Measurements from ENCODE around the gene ZBTB7B. TPM values are rescaled to one million over a fixed set of nuclear protein-coding genes. Genes with fewer than 3 reads are reported as not detected.

ZBTB7B gene
- total and polyA plus RNA-seq, 2 experiments from 2014 or later: 2.3 to 27.0 TPM

DNA sequence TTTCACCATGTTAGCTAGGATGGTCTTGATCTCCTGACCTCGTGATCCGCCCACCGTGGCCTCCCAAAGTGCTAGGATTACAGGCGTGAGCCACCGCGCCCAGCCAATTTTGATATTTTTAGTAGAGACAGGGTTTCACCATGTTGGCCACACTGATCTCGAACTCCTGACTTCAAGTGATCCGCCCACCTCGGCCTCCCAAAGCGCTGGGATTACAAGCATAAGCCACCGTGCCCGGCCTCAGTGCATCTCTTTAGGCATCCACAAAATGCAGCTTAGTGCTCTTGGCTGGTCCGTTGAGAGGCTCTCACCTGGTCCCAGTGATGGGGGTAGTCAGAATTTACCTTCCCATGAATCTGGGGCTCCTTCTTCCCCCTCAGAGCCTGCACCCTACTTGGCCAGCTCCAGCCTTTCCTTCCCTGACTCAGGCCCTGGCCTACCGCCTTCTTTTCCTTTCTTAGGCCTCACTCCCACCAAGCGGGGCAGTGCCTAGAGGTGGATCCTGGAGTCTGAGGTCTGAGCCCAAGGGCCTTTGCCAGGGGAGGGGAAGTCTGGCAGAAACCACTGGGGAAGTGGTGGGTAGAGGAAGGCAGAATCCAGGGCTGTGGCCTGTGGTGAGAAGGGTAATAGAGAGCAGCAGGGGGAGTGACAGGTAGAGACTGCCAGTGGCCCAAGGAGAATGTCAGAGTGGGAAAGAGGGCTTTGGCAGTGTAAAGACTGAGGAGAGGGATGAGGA lies 5.5 kb upstream of the ZBTB7B start:
- no peak overlapping the region for H3K4me2 ChIP-seq (ENCODE audit: unreplicated experiment)
- no peaks in the 10 kb centered on the region for H3K27me3 ChIP-seq (replicated peaks; ENCODE audit: insufficient read depth)
- H3F3A ChIP-seq (ENCODE audit: insufficient read depth): peaks cover 5% of the 10 kb centered on the region; the same call in 1 of the 2 replicates
- peaks cover 10% of the 10 kb centered on the region for H3K4me1 ChIP-seq (ENCODE audit: insufficient read depth)
- H3K9me2 ChIP-seq (ENCODE audit: insufficient read depth): no peaks in the 10 kb centered on the region
- in situ Hi-C loops (cut with MboI): no loop called here
- TF ChIP-seq EZH2 (IDR thresholded peaks at IDR 0.05; ENCODE audit: insufficient read depth, poor library complexity, severe bottlenecking) (no peak), EZH2phosphoT487 (IDR thresholded peaks at IDR 0.05; ENCODE audit: insufficient read depth, low read depth) (no peak)
- no peak overlapping the region for H3K27ac ChIP-seq
- no peak overlapping the region for H3K4me3 ChIP-seq
- H3K9me3 ChIP-seq (ENCODE audit: low read depth): no peaks in the 10 kb centered on the region
- 92 to 96% methylated on average over 15 of the region's 15 CpGs for WGBS, 2 experiments (ENCODE audit: low coverage in 1 of 2, low lambda C conversion rate in 2 of 2, missing lambda C conversion rate in 2 of 2)
- H3K79me2 ChIP-seq (ENCODE audit: insufficient read depth): no peaks in the 10 kb centered on the region
- H3K9ac ChIP-seq: no peak overlapping the region
- H3K36me3 ChIP-seq (ENCODE audit: low read depth): no peaks in the 10 kb centered on the region
- H2AFZ ChIP-seq: no peak overlapping the region
- DNase-seq: no peak
- H4K20me1 ChIP-seq (ENCODE audit: insufficient read depth): no peaks in the 10 kb centered on the region

DNA sequence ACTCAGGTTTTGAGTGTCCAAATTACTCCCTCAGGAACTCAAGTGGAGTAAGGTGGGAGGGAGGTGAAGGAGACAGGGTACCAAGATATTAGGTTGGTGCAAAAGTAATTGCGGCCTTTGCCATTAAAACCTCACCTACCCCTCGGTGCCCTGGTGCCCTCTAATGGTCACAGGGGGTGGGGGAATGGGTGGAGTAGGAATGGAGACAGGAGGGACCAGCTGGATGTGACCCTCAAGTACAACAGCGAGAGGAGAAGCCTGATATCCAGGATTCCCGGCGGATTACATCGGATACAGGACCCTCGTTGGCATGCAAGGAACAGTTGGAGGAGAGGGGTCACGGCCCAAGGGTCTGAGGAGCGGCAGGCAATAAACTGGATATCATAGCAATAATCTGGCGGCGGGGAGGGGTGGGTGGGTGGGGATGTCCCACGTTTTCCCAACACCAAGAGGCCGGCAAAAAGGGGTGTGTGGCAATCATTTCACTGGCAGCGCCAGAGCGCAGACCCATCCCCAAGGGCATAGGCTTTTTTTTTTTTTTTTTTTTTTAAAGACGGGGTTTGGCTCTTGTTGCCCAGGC lies 4.3 kb upstream of the ZBTB7B start:
- TF ChIP-seq EZH2phosphoT487 (IDR thresholded peaks at IDR 0.05; ENCODE audit: insufficient read depth, low read depth) (no peak), EZH2 (IDR thresholded peaks at IDR 0.05; ENCODE audit: insufficient read depth, poor library complexity, severe bottlenecking) (no peak)
- WGBS, 2 experiments (ENCODE audit: low coverage in 1 of 2, low lambda C conversion rate in 2 of 2, missing lambda C conversion rate in 2 of 2): 75 to 79% methylated on average over 15 to 16 of the region's 16 CpGs
- in situ Hi-C loops (cut with MboI): no loop called here
- no peaks in the 10 kb centered on the region for H3K36me3 ChIP-seq (ENCODE audit: low read depth)
- H4K20me1 ChIP-seq (ENCODE audit: insufficient read depth): no peaks in the 10 kb centered on the region
- peaks cover 10% of the 10 kb centered on the region for H3K4me1 ChIP-seq (ENCODE audit: insufficient read depth)
- H3K9ac ChIP-seq: no peak overlapping the region
- H3K27ac ChIP-seq: no peak overlapping the region
- DNase-seq: no peak
- peaks cover 6% of the 10 kb centered on the region for H3K79me2 ChIP-seq (ENCODE audit: insufficient read depth)
- H2AFZ ChIP-seq: no peak overlapping the region
- H3K9me3 ChIP-seq (ENCODE audit: low read depth): no peaks in the 10 kb centered on the region
- no peaks in the 10 kb centered on the region for H3K27me3 ChIP-seq (replicated peaks; ENCODE audit: insufficient read depth)
- no peaks in the 10 kb centered on the region for H3K9me2 ChIP-seq (ENCODE audit: insufficient read depth)
- no peak overlapping the region for H3K4me2 ChIP-seq (ENCODE audit: unreplicated experiment)
- H3K4me3 ChIP-seq: no peak overlapping the region
- peaks cover 5% of the 10 kb centered on the region; the same call in 1 of the 2 replicates for H3F3A ChIP-seq (ENCODE audit: insufficient read depth)

DNA sequence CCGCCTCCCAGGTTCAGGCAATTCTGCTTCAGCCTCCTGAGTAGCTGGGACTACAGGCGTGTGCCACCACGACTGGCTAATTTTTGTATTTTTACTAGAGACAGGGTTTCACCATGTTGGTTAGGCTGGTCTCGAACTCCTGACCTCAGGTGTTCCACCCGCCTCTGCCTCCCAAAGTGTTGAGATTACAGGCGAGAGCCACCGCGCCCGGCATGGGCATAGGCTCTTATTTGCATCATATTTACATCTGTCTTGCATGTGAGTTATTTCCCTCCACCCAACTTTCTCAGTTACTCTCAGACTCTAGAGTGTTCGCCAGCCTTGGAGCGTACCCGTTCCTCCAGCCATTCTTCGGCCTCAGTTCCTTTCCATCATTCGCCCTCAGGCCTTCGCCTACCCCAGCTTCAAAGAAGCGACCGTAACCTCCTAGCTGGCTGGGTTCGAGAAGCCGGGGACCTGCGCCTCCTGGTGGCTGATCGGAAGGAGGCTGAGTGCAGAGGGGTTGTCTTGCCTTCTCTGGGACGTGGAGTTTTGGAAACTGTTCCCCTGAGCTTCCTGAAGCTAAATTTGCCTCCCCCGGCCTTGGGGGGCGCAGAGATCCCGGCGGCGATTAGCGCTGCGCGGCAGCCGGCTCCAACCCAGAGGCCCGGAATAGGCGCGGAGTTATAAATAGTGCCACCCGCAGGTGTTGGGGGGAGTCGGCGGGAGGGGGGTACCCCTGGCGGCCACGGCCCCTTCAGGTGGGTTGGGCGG lies 3.6 kb upstream of the ZBTB7B start:
- Histone ChIP-seq H3K4me3 (peak overlapping the region; percentile 63), H3K36me3 (ENCODE audit: low read depth) (no peaks in the 10 kb centered on the region), H4K20me1 (ENCODE audit: insufficient read depth) (no peaks in the 10 kb centered on the region), H3K4me1 (ENCODE audit: insufficient read depth) (peaks cover 10% of the 10 kb centered on the region), H2AFZ (peak overlapping the region; percentile 76), H3K27me3 (replicated peaks; ENCODE audit: insufficient read depth) (no peaks in the 10 kb centered on the region), H3K9me2 (ENCODE audit: insufficient read depth) (no peaks in the 10 kb centered on the region), H3K9me3 (ENCODE audit: low read depth) (no peaks in the 10 kb centered on the region), H3K4me2 (ENCODE audit: unreplicated experiment) (peak overlapping the region; percentile 79), H3F3A (ENCODE audit: insufficient read depth) (peaks cover 5% of the 10 kb centered on the region; the same call in 1 of the 2 replicates), H3K9ac (peak overlapping the region; percentile 43), H3K79me2 (ENCODE audit: insufficient read depth) (peaks cover 13% of the 10 kb centered on the region), H3K27ac (no peak overlapping the region; the same call in 1 of the 2 replicates)
- peak; percentile 81 for DNase-seq
- TF ChIP-seq EZH2phosphoT487 (IDR thresholded peaks at IDR 0.05; ENCODE audit: insufficient read depth, low read depth): no peak
- in situ Hi-C loops (cut with MboI): no loop called here
- 12 to 15% methylated on average over 34 to 38 of the region's 40 CpGs for WGBS, 2 experiments (ENCODE audit: low coverage in 1 of 2, low lambda C conversion rate in 2 of 2, missing lambda C conversion rate in 2 of 2)

DNA sequence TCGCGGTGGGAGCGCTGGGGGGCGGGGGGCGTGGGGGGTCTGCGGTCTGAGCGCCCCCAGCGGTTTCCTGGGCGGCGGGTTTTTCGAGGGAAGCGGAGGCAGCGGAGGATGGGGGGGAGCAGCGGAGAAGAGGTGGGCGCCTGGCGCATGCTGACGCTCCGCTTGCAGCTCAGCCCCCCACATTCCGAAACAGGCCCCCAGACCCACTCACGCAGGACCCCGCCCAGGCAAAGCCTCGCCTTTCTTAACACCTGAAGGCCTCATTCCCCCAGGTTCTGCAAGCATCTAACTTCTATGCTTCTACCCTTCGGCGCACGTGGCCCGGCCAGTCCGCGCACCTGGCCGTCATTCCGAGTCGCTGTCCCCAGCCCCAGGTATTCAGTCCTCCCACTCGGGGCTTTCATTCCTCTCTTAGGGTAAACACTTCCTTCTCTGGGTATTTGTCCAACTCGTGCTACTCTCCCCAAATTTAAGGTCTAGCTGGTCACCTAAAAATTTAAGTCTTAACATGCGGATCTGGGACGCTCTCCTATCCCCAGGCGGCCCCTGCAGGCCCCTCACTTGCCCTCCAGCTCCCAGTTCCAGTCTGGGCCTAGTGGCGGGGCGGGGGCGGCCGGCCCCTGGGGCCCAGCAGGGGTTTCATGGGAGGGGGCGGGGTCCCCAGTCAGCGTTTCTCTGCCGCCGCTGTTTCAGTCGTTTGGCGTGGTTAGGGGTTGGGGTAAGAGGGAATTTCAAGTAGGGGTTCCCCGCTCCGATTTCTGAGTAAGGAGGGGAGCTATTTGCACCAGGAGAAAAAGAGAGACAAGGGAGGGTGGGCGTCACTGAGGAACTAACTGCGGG lies 2.8 kb upstream of the ZBTB7B start:
- 4% methylated on average over 24 to 45 of the region's 50 CpGs for WGBS, 2 experiments (ENCODE audit: low coverage in 1 of 2, low lambda C conversion rate in 2 of 2, missing lambda C conversion rate in 2 of 2)
- H3K27ac ChIP-seq: peak overlapping the region; percentile 21

More for the DNA sequence above, 2.8 kb upstream of the ZBTB7B start:
- H3K27me3 ChIP-seq (replicated peaks; ENCODE audit: insufficient read depth): no peaks in the 10 kb centered on the region
- peak; percentile 35 for DNase-seq
- H4K20me1 ChIP-seq (ENCODE audit: insufficient read depth): no peaks in the 10 kb centered on the region
- no peaks in the 10 kb centered on the region for H3K9me3 ChIP-seq (ENCODE audit: low read depth)
- TF ChIP-seq EZH2phosphoT487 (IDR thresholded peaks at IDR 0.05; ENCODE audit: insufficient read depth, low read depth) (no peak), EZH2 (IDR thresholded peaks at IDR 0.05; ENCODE audit: insufficient read depth, poor library complexity, severe bottlenecking) (no peak)
- peak overlapping the region; percentile 76 for H2AFZ ChIP-seq
- H3K9me2 ChIP-seq (ENCODE audit: insufficient read depth): no peaks in the 10 kb centered on the region
- peak overlapping the region; percentile 43 for H3K9ac ChIP-seq
- no peaks in the 10 kb centered on the region for H3K36me3 ChIP-seq (ENCODE audit: low read depth)
- H3K4me3 ChIP-seq: peak overlapping the region; percentile 63
- H3F3A ChIP-seq (ENCODE audit: insufficient read depth): peaks cover 5% of the 10 kb centered on the region; the same call in 1 of the 2 replicates
- H3K4me2 ChIP-seq (ENCODE audit: unreplicated experiment): peak overlapping the region; percentile 79
- H3K4me1 ChIP-seq (ENCODE audit: insufficient read depth): peaks cover 17% of the 10 kb centered on the region
- peaks cover 21% of the 10 kb centered on the region for H3K79me2 ChIP-seq (ENCODE audit: insufficient read depth)
- in situ Hi-C loops (cut with MboI): no loop called here

Measured in GM23248 (cell line).